Effector memory CD8-positive, alpha-beta T cell (primary cell): Measurements from ENCODE around the gene TNFSF12.

Source experiments
- ATAC-seq: fragments of 150-1000 bp; cut with Tn5 transposase; replicated peaks from 2 replicates; pipeline ENCODE4 v1.10.0; 2021; ENCODE audit warnings: mild to moderate bottlenecking, moderate library complexity
- DNase-seq, 3 experiments: peaks; one replicate each; pipeline ENCODE4 v3.0.0; 2021
- H3K27ac Mint-ChIP-seq, 2 donors: one replicate each; pipeline ENCODE4 v1.8.0; 2022; ENCODE audit warnings: mild to moderate bottlenecking in 2 of 2, mixed read lengths in 2 of 2, moderate library complexity in 2 of 2
- H3K27me3 Mint-ChIP-seq, 2 donors: one replicate each; pipeline ENCODE4 v1.8.0; 2022; ENCODE audit warnings: mixed read lengths in 2 of 2
- H3K36me3 Mint-ChIP-seq: one replicate; pipeline ENCODE4 v1.8.0; 2022; ENCODE audit warnings: mild to moderate bottlenecking, moderate library complexity, mixed read lengths; ENCODE audit not compliant: insufficient read depth
- H3K4me1 Mint-ChIP-seq, 2 donors: one replicate each; pipeline ENCODE4 v1.8.0; 2022; ENCODE audit warnings: low read depth in 2 of 2, mixed read lengths in 2 of 2
- H3K4me3 Mint-ChIP-seq, 2 donors: one replicate each; pipeline ENCODE4 v1.8.0; 2022; ENCODE audit warnings: mild to moderate bottlenecking in 2 of 2, mixed read lengths in 2 of 2, moderate library complexity in 2 of 2
- H3K9me3 Mint-ChIP-seq, 2 donors: one replicate each; pipeline ENCODE4 v1.8.0; 2022; ENCODE audit warnings: mixed read lengths in 2 of 2

Gene TNFSF12

DNA sequence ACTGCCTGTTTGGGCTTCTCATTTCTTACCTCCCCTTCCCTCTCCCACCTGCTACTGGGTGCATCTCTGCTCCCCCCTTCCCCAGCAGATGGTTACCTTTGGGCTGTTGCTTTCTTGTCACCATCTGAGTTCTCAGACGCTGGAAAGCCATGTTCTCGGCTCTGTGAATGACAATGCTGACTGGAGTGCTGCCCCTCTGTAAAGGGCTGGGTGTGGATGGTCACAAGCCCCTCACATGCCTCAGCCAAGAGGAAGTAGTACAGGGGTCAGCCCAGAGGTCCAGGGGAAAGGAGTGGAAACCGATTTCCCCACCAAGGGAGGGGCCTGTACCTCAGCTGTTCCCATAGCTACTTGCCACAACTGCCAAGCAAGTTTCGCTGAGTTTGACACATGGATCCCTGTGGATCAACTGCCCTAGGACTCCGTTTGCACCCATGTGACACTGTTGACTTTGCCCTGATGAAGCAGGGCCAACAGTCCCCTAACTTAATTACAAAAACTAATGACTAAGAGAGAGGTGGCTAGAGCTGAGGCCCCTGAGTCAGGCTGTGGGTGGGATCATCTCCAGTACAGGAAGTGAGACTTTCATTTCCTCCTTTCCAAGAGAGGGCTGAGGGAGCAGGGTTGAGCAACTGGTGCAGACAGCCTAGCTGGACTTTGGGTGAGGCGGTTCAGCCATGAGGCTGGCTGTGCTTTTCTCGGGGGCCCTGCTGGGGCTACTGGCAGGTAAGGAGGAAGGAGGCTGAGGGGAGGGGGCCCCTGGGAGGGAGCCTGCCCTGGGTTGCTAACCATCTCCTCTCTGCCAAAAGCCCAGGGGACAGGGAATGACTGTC is 30.4 kb downstream of the TNFSF12 start, which contains the start of gene CD68:
Gene CD68 (plus strand): TSS at position 638 of the 833 bp plus-strand sequence. CDS start 40 bp downstream, at position 678.
- Mint-ChIP-seq H3K9me3 (no peaks in the 10 kb centered on the region), H3K27ac (peak within 1 kb of the TSS; percentile 86 to 94), H3K36me3 (peaks cover 75% of the 10 kb centered on the region), H3K4me1 (peaks cover 36 to 48% of the 10 kb centered on the region in 2 donors), H3K4me3 (peak within 1 kb of the TSS; percentile 50 to 64), H3K27me3 (no peaks in the 10 kb centered on the region)
- DNase-seq (no peak), ATAC-seq (peak; percentile 27)

- Mint-ChIP-seq H3K4me1 (peaks cover 40 to 50% of the 10 kb centered on the region in 2 donors), H3K4me3 (peak overlapping the region in 1 of 2 donors; percentile 64), H3K27ac (peak overlapping the region; percentile 86 to 94), H3K9me3 (no peaks in the 10 kb centered on the region), H3K27me3 (no peaks in the 10 kb centered on the region), H3K36me3 (peaks cover 72% of the 10 kb centered on the region)
- ATAC-seq (no peak), DNase-seq (no peak)
Measured at GRCh38 chr17:7579834-7580603, 31.2 kb downstream of the TNFSF12 start.

DNA sequence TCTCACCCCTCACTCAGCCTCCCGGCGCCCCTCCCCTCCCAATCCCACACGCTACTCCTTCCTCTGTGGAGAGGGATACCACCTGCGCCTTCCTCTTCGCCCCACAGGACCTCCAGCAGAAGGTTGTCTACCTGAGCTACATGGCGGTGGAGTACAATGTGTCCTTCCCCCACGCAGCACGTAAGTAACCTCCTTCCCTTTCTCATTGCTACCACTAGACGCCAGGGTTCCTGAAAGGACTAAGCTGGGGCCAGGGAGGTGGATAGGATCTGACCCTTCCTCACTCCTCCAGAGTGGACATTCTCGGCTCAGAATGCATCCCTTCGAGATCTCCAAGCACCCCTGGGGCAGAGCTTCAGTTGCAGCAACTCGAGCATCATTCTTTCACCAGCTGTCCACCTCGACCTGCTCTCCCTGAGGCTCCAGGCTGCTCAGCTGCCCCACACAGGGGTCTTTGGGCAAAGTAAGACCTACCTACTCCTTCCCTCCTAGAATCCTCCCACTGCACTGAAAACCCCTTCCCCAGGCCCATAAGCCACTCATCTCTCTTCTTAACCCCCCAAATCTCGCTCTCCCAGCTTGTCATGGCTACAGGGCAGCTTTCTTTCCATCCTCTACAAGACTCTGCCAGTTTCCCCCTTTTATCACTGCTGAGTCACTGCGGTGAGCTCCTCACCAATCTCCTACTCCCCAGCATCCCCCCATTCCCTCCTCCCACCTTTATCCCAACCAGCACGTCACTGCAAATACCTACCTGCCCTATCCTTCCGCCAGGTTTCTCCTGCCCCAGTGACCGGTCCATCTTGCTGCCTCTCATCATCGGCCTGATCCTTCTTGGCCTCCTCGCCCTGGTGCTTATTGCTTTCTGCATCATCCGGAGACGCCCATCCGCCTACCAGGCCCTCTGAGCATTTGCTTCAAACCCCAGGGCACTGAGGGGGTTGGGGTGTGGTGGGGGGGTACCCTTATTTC is 32.0 kb downstream of the TNFSF12 start:
- Mint-ChIP-seq H3K36me3 (peaks cover 66% of the 10 kb centered on the region), H3K4me3 (peak overlapping the region in 1 of 2 donors; percentile 64), H3K4me1 (peaks cover 43 to 53% of the 10 kb centered on the region in 2 donors), H3K9me3 (no peaks in the 10 kb centered on the region), H3K27me3 (no peaks in the 10 kb centered on the region), H3K27ac (peak overlapping the region; percentile 14 to 94)
- no peak for ATAC-seq
- no peak for DNase-seq

- ATAC-seq (no peak), DNase-seq (no peak)
- Mint-ChIP-seq H3K27ac (peak overlapping the region; percentile 92 to 96), H3K4me1 (peaks cover 36 to 43% of the 10 kb centered on the region in 2 donors), H3K4me3 (peak overlapping the region; percentile 92), H3K27me3 (no peaks in the 10 kb centered on the region), H3K36me3 (peaks cover 50% of the 10 kb centered on the region), H3K9me3 (no peaks in the 10 kb centered on the region)
Measured at GRCh38 chr17:7582396-7583252, 33.8 kb downstream of the TNFSF12 start.

DNA sequence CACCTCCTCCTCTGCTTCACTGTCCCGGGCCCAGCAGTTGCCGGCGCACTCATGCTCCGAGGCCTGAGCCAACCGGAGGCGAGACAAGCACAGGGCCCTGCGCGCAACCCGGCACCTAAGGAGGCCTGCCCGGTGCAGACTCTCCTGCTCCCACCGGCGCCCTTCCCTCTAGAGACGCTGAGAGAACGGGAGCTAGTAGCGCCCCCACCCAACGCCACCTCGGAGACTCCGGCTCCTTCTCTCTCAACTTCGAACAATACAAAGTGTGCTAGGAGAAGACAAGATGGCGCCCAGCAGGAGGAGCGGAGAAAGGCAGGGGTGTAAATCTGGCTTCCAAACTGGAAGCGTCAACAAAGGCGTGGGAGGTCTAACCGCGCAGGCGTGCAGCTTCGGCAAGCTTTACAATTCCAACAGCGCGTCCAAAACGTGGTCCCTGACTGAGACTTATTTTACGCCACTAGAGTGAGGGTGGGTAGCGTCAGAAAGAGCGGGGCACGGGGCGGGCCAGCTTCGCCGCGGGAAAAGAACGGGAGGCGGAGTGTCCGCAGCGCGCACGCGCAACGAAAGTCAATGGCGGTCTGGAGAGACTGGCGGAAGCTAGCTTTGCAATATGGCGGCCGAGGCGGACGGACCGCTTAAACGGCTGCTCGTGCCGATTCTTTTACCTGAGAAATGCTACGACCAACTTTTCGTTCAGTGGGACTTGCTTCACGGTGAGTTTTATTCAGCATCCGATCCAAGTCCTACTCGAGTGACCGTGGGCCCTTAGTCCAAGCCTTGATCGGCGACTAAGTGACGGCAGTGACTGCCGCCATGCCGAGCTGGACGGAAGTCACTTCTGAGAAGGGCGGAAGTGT is 34.6 kb downstream of the TNFSF12 start, which contains the start of gene MPDU1:
Gene MPDU1 (plus strand): TSS at position 600 of the 857 bp plus-strand sequence. CDS start 11 bp downstream, at position 611.
- Mint-ChIP-seq H3K36me3 (peaks cover 48% of the 10 kb centered on the region), H3K27ac (peak within 1 kb of the TSS; percentile 92 to 96), H3K27me3 (no peaks in the 10 kb centered on the region), H3K9me3 (no peaks in the 10 kb centered on the region), H3K4me1 (peaks cover 34 to 42% of the 10 kb centered on the region in 2 donors), H3K4me3 (peak within 1 kb of the TSS; percentile 92)
- ATAC-seq (peak; percentile 83), DNase-seq (peak; percentile 92 to 93 (median 93))

DNA sequence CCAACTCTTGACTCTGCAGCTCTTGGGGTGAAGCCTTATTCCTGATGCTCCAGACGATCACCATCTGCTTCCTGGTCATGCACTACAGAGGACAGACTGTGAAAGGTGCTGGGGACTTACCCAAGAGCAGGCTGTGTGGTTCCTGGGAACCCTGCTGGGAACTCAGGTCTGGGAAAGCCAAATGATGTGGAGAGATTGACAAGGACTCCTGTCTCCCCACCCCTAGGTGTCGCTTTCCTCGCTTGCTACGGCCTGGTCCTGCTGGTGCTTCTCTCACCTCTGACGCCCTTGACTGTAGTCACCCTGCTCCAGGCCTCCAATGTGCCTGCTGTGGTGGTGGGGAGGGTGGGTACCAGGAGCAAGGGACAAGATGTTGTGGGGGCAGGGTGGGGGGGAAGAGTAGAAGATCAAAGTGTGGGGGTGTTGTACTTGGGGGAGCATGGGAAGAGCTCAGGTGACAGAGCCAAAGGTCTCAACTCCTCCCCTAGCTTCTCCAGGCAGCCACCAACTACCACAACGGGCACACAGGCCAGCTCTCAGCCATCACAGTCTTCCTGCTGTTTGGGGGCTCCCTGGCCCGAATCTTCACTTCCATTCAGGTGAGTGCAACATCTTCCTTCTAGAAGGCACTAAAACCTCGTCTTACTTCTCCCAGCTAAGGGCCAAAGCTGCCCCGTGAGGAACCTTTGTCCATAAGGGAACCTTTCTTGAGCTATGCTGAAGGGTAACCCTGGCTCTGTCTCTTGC is 38.0 kb downstream of the TNFSF12 start:
- ATAC-seq (no peak), DNase-seq (no peak)
- Mint-ChIP-seq H3K27ac (no peak overlapping the region), H3K9me3 (no peaks in the 10 kb centered on the region), H3K27me3 (no peaks in the 10 kb centered on the region), H3K4me1 (peaks cover 20 to 22% of the 10 kb centered on the region in 2 donors), H3K4me3 (no peak overlapping the region), H3K36me3 (peaks cover 42% of the 10 kb centered on the region)

DNA sequence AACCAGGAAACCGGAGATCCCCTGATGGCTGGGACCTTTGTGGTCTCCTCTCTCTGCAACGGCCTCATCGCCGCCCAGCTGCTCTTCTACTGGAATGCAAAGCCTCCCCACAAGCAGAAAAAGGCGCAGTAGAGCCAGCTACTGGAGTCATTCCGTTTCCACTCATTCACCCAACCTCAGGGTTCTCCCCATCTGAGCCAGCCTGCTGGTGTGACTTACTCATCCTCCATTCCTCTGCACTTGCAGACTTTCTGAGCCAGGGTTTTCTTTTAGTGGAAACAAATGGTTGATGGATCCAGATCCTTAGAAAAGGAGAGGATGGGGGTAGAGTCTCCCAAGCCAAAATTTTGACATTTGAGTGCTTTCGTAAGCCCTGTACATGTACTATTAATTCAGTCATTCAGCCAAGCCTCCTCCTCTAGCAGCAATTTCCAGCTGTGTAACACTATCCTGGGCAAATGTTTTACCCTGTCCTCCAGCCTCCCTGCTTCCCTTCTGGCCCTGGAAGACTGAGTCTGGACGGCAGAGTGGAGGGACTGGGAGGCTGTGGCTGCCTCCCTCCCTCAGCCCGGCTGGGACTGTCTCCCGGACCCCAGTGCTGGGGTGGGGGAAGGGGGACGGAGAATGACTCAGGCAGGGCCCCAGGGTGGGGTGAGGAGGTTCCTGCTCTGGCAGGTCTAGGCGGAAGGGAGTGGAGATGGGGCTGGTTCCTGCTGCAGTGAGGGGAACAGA is 38.7 kb downstream of the TNFSF12 start:
- H3K9me3 Mint-ChIP-seq, result no peaks in the 10 kb centered on the region
- H3K4me1 Mint-ChIP-seq, result peaks cover 19 to 20% of the 10 kb centered on the region in 2 donors
- H3K27me3 Mint-ChIP-seq, result no peaks in the 10 kb centered on the region
- DNase-seq (no peak), ATAC-seq (no peak)
- peak overlapping the region in 1 of 2 donors; percentile 59 for H3K27ac Mint-ChIP-seq
- no peak overlapping the region for H3K4me3 Mint-ChIP-seq
- peaks cover 45% of the 10 kb centered on the region for H3K36me3 Mint-ChIP-seq

- peaks cover 44% of the 10 kb centered on the region for H3K36me3 Mint-ChIP-seq
Measured at GRCh38 chr17:7588553-7589203, 39.8 kb downstream of the TNFSF12 start.

GRCh38 chr17:7589204-7589868 is 40.5 kb downstream of the TNFSF12 start:
- peak; percentile 90 for ATAC-seq
- DNase-seq, result peak; percentile 53 to 56 (median 53)
- H3K36me3 Mint-ChIP-seq, result peaks cover 44% of the 10 kb centered on the region
- H3K27ac Mint-ChIP-seq, result no peak overlapping the region
- H3K4me1 Mint-ChIP-seq, result peaks cover 10 to 14% of the 10 kb centered on the region in 2 donors
- no peaks in the 10 kb centered on the region for H3K27me3 Mint-ChIP-seq
- no peaks in the 10 kb centered on the region for H3K9me3 Mint-ChIP-seq
- no peak overlapping the region for H3K4me3 Mint-ChIP-seq

More at GRCh38 chr17:7588553-7589203, 39.8 kb downstream of the TNFSF12 start:
- H3K27ac Mint-ChIP-seq, result no peak overlapping the region
- ATAC-seq (no peak), DNase-seq (no peak)
- H3K27me3 Mint-ChIP-seq, result no peaks in the 10 kb centered on the region
- no peaks in the 10 kb centered on the region for H3K9me3 Mint-ChIP-seq
- H3K4me3 Mint-ChIP-seq, result no peak overlapping the region
- H3K4me1 Mint-ChIP-seq, result peaks cover 14 to 16% of the 10 kb centered on the region in 2 donors
